Body of pancreas (tissue), 4 donors: ENCODE data around the gene DNAJB8. TPM values are rescaled to one million over a fixed set of nuclear protein-coding genes. Genes with fewer than 3 reads are reported as not detected.
A peak's percentile ranks its signal among the peaks of the same experiment; 100 is the strongest.

Experiments
- ATAC-seq: fragments of 150-250 bp; one replicate; pipeline ENCODE4 v1.9.1; 2016
- DNase-seq, 4 donors: peaks; one replicate each; pipeline ENCODE4 v3.0.0-alpha.2; 2019
- H3K27ac ChIP-seq, 4 donors: fragments of 200-600 bp; sonication (generic); 1 replicate in 3 of 4; 2 replicates in 1 of 4; pipeline versions ENCODE4 v1.5.1 to v1.6.1; 2016 to 2019; ENCODE audit warnings: mild to moderate bottlenecking in 1 of 4, mixed read lengths in 1 of 4, moderate library complexity in 1 of 4
- H3K27me3 ChIP-seq, 2 donors: fragments of 200-600 bp; sonication (generic); one replicate each; pipeline ENCODE4 v1.6.0; 2016; ENCODE audit warnings: mild to moderate bottlenecking in 1 of 2
- H3K36me3 ChIP-seq, 2 donors: fragments of 200-600 bp; sonication (generic); replicated peaks in 1 of 2; 2 replicates each; pipeline ENCODE4 v1.5.1; 2016; ENCODE audit warnings: low read depth in 2 of 2; ENCODE audit not compliant: insufficient read depth in 1 of 2
- H3K4me1 ChIP-seq: fragments of 200-600 bp; sonication (generic); one replicate; pipeline ENCODE4 v1.6.0; 2016
- H3K4me3 ChIP-seq, 2 donors: fragments of 200-600 bp; sonication (generic); 1 replicate in 1 of 2; 2 replicates in 1 of 2; pipeline ENCODE4 v1.5.1; 2016 to 2019
- H3K9me3 ChIP-seq, 3 donors: fragments of 200-600 bp; sonication (generic); 1 replicate in 2 of 3; 2 replicates in 1 of 3; pipeline ENCODE4 v1.5.1; 2016
- POLR2A ChIP-seq, 3 donors: fragments of 450-650 bp; IDR thresholded peaks; one replicate each; pipeline ENCODE4 v1.6.1; 2016; ENCODE audit warnings: antibody characterized with exemption in 3 of 3, mild to moderate bottlenecking in 2 of 3
- WGBS, 2 donors: methylation state at CpG; one replicate each; pipeline ENCODE4 v1.1.5; 2017; 5-methylcytosine and 5-hydroxymethylcytosine counted together
- intact Hi-C: fragments of 100-400 bp; cut with DNase I; formaldehyde crosslinking; loops from one replicate; pipeline ENCODE4 v1.15.1; 2023
- total RNA-seq, 2 donors: library from RNA; depleted of rRNA; stranded (reverse); fragments of >200 nt; gene quantifications; one replicate each; pipeline ENCODE4 v1.1.0, GENCODE V29; 2016
- TF ChIP-seq, protein P1 (sequence below), 7 experiments: fragments of 450-650 bp in 4 of 7; fragments of 200-600 bp in 3 of 7; sonication (generic) in 3 of 7; IDR thresholded peaks; one replicate each; pipeline ENCODE4 v1.5.1; 2016 to 2019; ENCODE audit warnings: antibody characterized with exemption in 7 of 7

The DNAJB8 gene
- total RNA-seq, 2 donors from 2014 or later: not detected

DNA sequence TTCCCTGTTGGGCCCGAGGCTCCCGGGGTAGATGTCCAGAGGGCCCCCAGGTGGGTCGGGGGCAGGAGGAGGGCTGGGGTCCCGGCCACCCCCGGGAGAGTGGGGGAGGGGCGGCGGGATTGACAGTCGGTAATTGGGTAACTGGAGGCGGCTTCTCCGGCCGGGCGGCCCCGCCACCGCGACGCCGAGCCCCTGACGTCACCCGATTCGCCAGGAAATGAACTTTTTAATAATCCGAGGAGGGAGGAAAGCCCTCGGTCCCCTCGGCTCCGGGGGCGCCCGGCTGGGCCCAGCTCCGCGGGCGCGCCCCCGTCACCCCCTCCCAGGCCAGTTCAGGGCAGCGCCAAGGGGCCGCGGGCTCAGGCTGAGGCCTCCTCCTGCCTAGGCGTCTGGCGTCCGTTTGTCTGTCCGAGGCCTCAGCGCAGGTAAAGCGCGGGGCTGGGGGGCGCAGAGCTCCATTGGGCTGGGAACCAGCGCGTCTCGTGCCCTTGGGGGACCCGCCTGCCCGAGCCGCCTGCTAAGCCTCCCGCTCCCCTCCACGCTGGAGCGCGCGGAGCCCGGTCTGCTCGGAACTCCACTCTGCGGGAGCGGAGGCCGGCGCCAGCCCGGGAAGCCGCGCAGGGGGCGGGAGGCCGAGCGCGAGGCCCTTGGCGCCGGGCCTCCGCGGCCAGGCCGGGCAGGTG, 22.4 kb upstream of the DNAJB8 start:
- DNase-seq (peak; percentile 77 to 84 (median 82)), ATAC-seq (peak; percentile 58)
- WGBS, 2 donors: 0% methylated on average over 47 of the region's 71 CpGs; no CpG with 5 or more reads in 1 of the 2 donors
- Histone ChIP-seq H3K9me3 (no peaks in the 10 kb centered on the region), H3K4me3 (peak overlapping the region; percentile 17 to 20), H3K27ac (peak overlapping the region; percentile 70 to 97 (median 95)), H3K4me1 (peaks cover 81% of the 10 kb centered on the region), H3K27me3 (peaks cover 0 to 11% of the 10 kb centered on the region in 2 donors), H3K36me3 (no peaks in the 10 kb centered on the region)
- intact Hi-C loops: no loop called here
- TF ChIP-seq, protein P1, sequence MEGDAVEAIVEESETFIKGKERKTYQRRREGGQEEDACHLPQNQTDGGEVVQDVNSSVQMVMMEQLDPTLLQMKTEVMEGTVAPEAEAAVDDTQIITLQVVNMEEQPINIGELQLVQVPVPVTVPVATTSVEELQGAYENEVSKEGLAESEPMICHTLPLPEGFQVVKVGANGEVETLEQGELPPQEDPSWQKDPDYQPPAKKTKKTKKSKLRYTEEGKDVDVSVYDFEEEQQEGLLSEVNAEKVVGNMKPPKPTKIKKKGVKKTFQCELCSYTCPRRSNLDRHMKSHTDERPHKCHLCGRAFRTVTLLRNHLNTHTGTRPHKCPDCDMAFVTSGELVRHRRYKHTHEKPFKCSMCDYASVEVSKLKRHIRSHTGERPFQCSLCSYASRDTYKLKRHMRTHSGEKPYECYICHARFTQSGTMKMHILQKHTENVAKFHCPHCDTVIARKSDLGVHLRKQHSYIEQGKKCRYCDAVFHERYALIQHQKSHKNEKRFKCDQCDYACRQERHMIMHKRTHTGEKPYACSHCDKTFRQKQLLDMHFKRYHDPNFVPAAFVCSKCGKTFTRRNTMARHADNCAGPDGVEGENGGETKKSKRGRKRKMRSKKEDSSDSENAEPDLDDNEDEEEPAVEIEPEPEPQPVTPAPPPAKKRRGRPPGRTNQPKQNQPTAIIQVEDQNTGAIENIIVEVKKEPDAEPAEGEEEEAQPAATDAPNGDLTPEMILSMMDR (IDR thresholded peaks at IDR 0.05): no peak
- TF ChIP-seq POLR2A (IDR thresholded peaks at IDR 0.05): peak; percentile 61 to 74 (median 65)

DNA sequence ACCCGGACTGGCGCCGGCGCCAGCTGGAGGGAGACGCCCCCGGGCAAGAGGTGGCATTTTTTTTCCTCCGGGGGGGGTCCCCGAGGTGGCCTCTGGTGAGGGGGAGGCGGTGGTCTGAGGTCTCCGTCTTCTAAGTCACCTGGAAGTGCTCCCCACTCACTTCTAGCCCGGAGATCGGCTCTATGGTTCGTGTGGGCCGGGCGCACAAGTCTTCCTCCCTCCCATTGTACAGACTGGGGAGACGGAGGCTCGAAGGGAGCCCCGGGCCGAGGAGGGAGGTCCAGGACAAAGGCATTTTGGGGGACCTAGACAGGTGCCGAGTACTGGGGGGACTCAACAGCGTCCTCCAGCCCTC, 21.9 kb upstream of the DNAJB8 start:
- 1% methylated on average over 21 of the region's 21 CpGs; no CpG with 5 or more reads in 1 of the 2 donors for WGBS, 2 donors
- ATAC-seq: peak; percentile 8

DNA sequence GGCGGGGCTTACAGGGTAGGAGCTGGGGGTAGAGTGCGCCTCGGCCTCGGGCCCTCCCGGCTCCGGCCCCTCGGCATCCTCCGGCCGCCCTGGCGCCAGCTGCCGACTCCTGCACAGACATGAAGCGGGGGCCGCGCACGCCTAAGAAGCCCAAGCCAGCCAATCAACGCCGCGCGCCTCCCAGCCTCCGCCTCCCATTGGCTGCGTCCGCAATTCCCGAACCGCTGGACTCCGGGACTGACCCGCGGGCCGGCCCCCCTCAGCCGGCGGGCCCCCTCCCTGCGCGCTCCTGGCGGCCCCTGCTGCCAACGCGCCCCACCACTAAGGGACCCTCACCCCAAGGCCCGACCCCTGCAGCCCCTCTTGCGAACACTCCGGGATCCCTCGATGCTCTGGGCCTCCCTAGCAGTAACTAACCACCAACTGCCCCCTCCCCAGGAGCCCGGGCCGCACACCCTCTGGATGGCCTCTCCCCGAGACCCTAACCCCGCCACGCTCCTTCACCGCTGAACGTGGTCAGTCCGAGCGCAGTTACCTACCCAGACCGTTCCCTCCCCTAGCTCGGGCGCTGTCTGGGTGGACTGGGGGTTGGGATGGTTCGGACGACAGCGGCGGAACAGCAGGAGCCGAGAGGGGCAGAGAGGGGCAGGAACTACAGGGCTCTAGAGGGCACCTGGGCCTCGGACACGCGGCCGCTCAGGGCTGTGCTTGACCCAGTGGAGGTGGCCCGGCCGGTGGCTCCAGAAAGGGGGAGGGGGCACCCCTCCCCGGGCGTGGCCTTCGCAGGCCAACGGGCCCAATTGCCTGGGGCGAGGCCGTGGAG, 21.3 kb upstream of the DNAJB8 start:
- intact Hi-C loops: no loop called here
- H3K4me1 ChIP-seq: peaks cover 70% of the 10 kb centered on the region
- no peaks in the 10 kb centered on the region for H3K9me3 ChIP-seq
- H3K27ac ChIP-seq: peak overlapping the region; percentile 70 to 97 (median 95)
- ATAC-seq (peak; percentile 69), DNase-seq (peak; percentile 88 to 92 (median 89))
- WGBS, 2 donors: 0 to 1% methylated on average over 2 to 62 of the region's 68 CpGs
- TF ChIP-seq POLR2A (IDR thresholded peaks at IDR 0.05): peak; percentile 75 to 81 (median 79)
- TF ChIP-seq, protein P1 (IDR thresholded peaks at IDR 0.05): no peak
- H3K27me3 ChIP-seq: peaks cover 0 to 15% of the 10 kb centered on the region in 2 donors
- no peaks in the 10 kb centered on the region for H3K36me3 ChIP-seq
- H3K4me3 ChIP-seq: peak overlapping the region; percentile 19 to 44

More for the DNA sequence above, 21.9 kb upstream of the DNAJB8 start:
- Histone ChIP-seq H3K27me3 (peaks cover 0 to 12% of the 10 kb centered on the region in 2 donors), H3K27ac (peak overlapping the region; percentile 70 to 97 (median 95)), H3K36me3 (no peaks in the 10 kb centered on the region), H3K9me3 (no peaks in the 10 kb centered on the region), H3K4me1 (peaks cover 76% of the 10 kb centered on the region), H3K4me3 (peak overlapping the region in 1 of 2 donors; percentile 6)
- no peak for DNase-seq
- intact Hi-C loops: no loop called here
- TF ChIP-seq POLR2A (IDR thresholded peaks at IDR 0.05): no peak
- TF ChIP-seq, protein P1 (IDR thresholded peaks at IDR 0.05): no peak

DNA sequence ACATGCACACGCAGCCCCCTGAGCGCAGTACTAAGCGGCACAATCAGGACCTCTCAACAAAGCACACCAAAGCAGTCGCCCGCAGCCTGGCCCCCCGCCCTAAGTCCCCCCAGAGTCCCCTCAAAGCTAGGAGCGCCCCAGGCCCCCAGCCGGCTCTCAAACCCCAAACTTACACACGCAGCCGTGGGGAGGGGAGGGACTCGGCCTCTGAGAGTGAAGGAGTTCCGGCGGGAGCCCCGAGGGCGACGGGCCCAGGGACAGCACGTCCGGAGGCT, 20.8 kb upstream of the DNAJB8 start:
- intact Hi-C loops: no loop called here
- no peaks in the 10 kb centered on the region for H3K36me3 ChIP-seq
- WGBS, 2 donors: 0 to 1% methylated on average over 4 to 16 of the region's 18 CpGs
- peak overlapping the region; percentile 44 to 57 for H3K4me3 ChIP-seq
- no peak for DNase-seq
- no peak for TF ChIP-seq POLR2A (IDR thresholded peaks at IDR 0.05)
- TF ChIP-seq, protein P1 (IDR thresholded peaks at IDR 0.05): no peak
- H3K27ac ChIP-seq: peak overlapping the region; percentile 70 to 97 (median 95)
- peaks cover 0 to 15% of the 10 kb centered on the region in 2 donors for H3K27me3 ChIP-seq
- H3K9me3 ChIP-seq: no peaks in the 10 kb centered on the region
- ATAC-seq: no peak
- H3K4me1 ChIP-seq: peaks cover 65% of the 10 kb centered on the region
